CD4-positive, alpha-beta T cell (primary cell): ENCODE results near the gene ANAPC10. TPM values are rescaled to one million over a fixed set of nuclear protein-coding genes. Genes with fewer than 3 reads are reported as not detected.
A peak's percentile ranks its signal among the peaks of the same experiment; 100 is the strongest.

Source experiments
- ATAC-seq: fragments of 200-7000 bp; cut with Tn5 transposase; one replicate; pipeline ENCODE4 v1.10.0; 2022; ENCODE audit warnings: mild to moderate bottlenecking; ENCODE audit not compliant: poor library complexity
- CTCF ChIA-PET: fragments of 350-600 bp; sonication (Branson Sonifier 250); formaldehyde crosslinking; loops from one replicate; lab custom pipeline; 2021; ENCODE audit warnings: antibody characterized with exemption, inconsistent platforms; lab: Charles Lee
- POLR2A ChIA-PET: fragments of 350-600 bp; sonication (Branson Sonifier 250); formaldehyde crosslinking; loops from one replicate; lab custom pipeline; 2021; ENCODE audit warnings: antibody characterized with exemption, inconsistent platforms; lab: Charles Lee
- DNase-seq, 14 experiments: peaks; one replicate each; pipeline ENCODE4 v3.0.0-alpha.2; 2013 to 2020; ENCODE audit warnings: mixed read lengths in 2 of 14
- H3K27ac ChIP-seq, 2 donors: one replicate each; pipeline versions ENCODE4 v1.5.1 to v1.7.0; 2013; ENCODE audit warnings: low read length in 2 of 2, low read depth in 1 of 2, mild to moderate bottlenecking in 1 of 2
- H3K27me3 ChIP-seq, 2 experiments: 1 replicate in 1 of 2; 2 replicates in 1 of 2; pipeline versions ENCODE4 v1.6.1 to v1.7.0; 2013; ENCODE audit warnings: low read length in 2 of 2, control low read depth in 1 of 2, mild to moderate bottlenecking in 1 of 2, moderate library complexity in 1 of 2; ENCODE audit not compliant: insufficient read depth in 2 of 2, control insufficient read depth in 1 of 2
- H3K36me3 ChIP-seq: one replicate; pipeline ENCODE4 v1.6.1; 2013; ENCODE audit warnings: low read length, control low read depth; ENCODE audit not compliant: insufficient read depth
- H3K4me1 ChIP-seq: one replicate; pipeline ENCODE4 v1.6.1; 2013; ENCODE audit warnings: low read length, control low read depth; ENCODE audit not compliant: insufficient read depth
- H3K4me3 ChIP-seq: one replicate; pipeline ENCODE4 v1.5.1; 2013; ENCODE audit warnings: mild to moderate bottlenecking, low read length, moderate library complexity
- H3K9me3 ChIP-seq, 2 experiments: 1 replicate in 1 of 2; 2 replicates in 1 of 2; pipeline versions ENCODE4 v1.6.1 to v1.7.0; 2013; ENCODE audit warnings: low read length in 2 of 2, mild to moderate bottlenecking in 2 of 2, control low read depth in 1 of 2, moderate library complexity in 1 of 2; ENCODE audit not compliant: control insufficient read depth in 1 of 2, insufficient read depth in 1 of 2
- H3K27ac Mint-ChIP-seq: one replicate; pipeline ENCODE4 v1.8.0; 2020; ENCODE audit warnings: mixed read lengths
- H3K27me3 Mint-ChIP-seq: one replicate; pipeline ENCODE4 v1.8.0; 2021; ENCODE audit warnings: mixed read lengths
- H3K36me3 Mint-ChIP-seq: one replicate; pipeline ENCODE4 v1.8.0; 2021; ENCODE audit warnings: low read depth, mixed read lengths
- H3K4me1 Mint-ChIP-seq: one replicate; pipeline ENCODE4 v1.8.0; 2021; ENCODE audit warnings: low read depth, mixed read lengths
- H3K4me3 Mint-ChIP-seq: one replicate; pipeline ENCODE4 v1.8.0; 2020; ENCODE audit warnings: mild to moderate bottlenecking, mixed read lengths
- H3K9me3 Mint-ChIP-seq: one replicate; pipeline ENCODE4 v1.8.0; 2020; ENCODE audit warnings: mixed read lengths
- CTCF ChIP-seq: fragments of 200-600 bp; IDR thresholded peaks from one replicate; pipeline ENCODE4 v1.8.0; 2022; ENCODE audit warnings: antibody characterized with exemption, mild to moderate bottlenecking
- intact Hi-C, 2 experiments: fragments of 100-400 bp; cut with DNase I in 1 of 2; cut with micrococcal nuclease in 1 of 2; formaldehyde crosslinking; loops; one replicate each; pipeline versions ENCODE4 v1.15.1 to v1.9.0; 2023 to 2025; cut with DNase I, micrococcal nuclease
- total RNA-seq, 174 experiments: library from RNA in 2 of 174; stranded (reverse) in 2 of 174; gene quantifications; one replicate each; pipeline ENCODE4 v1.2.3 and lab custom pipeline; 2021 to 2026

The ANAPC10 gene
- total RNA-seq, 2 experiments from 2014 or later, result 25.8 to 27.5 TPM

GRCh38 chr4:145125396-145125795 is 27.4 kb upstream of the ANAPC10 start:
- H3K4me1 Mint-ChIP-seq, result peaks cover 16% of the 10 kb centered on the region
- H3K27ac ChIP-seq, result peak overlapping the region in 1 of 2 donors; percentile 46

DNA sequence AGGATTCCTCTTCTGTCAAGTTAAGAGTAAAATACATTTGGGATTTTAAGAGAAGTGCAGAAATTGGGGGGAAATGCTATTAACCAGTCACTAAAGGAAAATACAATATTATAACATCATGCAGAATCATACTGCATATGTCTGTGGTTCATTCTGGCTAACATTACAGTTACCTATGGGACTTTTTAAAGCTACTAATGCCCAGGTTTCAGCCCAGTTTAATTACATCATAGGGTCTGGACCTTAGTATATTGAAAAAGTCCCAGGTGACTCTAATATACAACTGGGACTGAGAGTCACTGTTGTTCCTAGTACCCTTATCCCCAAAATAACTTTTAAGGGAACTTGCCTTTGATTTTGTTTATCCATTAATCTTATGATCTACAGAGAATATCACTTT is 10.1 kb upstream of the ANAPC10 start:
- Mint-ChIP-seq H3K4me1 (peaks cover 25% of the 10 kb centered on the region), H3K27me3 (no peaks in the 10 kb centered on the region), H3K9me3 (no peaks in the 10 kb centered on the region), H3K27ac (no peak overlapping the region), H3K4me3 (no peak overlapping the region), H3K36me3 (peaks cover 84% of the 10 kb centered on the region)
- ChIA-PET CTCF (no interaction called here), POLR2A (interaction anchor here (1.2 kb wide), 1 partner anchor 10 kb away, joined by 6 read pairs; the partner anchor contains the start of genes ABCE1 and ANAPC10)
- DNase-seq (no peak), ATAC-seq (no peak)
- Histone ChIP-seq H3K27me3 (no peaks in the 10 kb centered on the region), H3K27ac (no peak overlapping the region), H3K36me3 (peaks cover 85% of the 10 kb centered on the region), H3K9me3 (no peaks in the 10 kb centered on the region), H3K4me1 (peaks cover 3% of the 10 kb centered on the region), H3K4me3 (no peak overlapping the region)
- intact Hi-C loops, result no loop called here
- TF ChIP-seq CTCF, result no peak

More at GRCh38 chr4:145125396-145125795, 27.4 kb upstream of the ANAPC10 start:
- Histone ChIP-seq H3K36me3 (peaks cover 83% of the 10 kb centered on the region), H3K9me3 (no peaks in the 10 kb centered on the region), H3K4me1 (peaks cover 11% of the 10 kb centered on the region), H3K27me3 (no peaks in the 10 kb centered on the region), H3K4me3 (peak overlapping the region; percentile 13)
- intact Hi-C loops, result no loop called here
- peak overlapping the region; percentile 48 for H3K27ac Mint-ChIP-seq
- POLR2A ChIA-PET, result interaction anchor here (1.0 to 1.1 kb wide), 2 partner anchors 11 to 54 kb away, joined by 3 read pairs; no protein-coding TSS in a partner anchor
- H3K4me3 Mint-ChIP-seq, result no peak overlapping the region
- no peaks in the 10 kb centered on the region for H3K9me3 Mint-ChIP-seq
- no peaks in the 10 kb centered on the region for H3K27me3 Mint-ChIP-seq
- no peak for DNase-seq
- CTCF ChIA-PET, result interaction anchor here (0.9 kb wide), 1 partner anchor 9 kb away, joined by 3 read pairs; no protein-coding TSS in a partner anchor
- no peak for ATAC-seq
- TF ChIP-seq CTCF, result no peak
- H3K36me3 Mint-ChIP-seq, result peaks cover 94% of the 10 kb centered on the region

- DNase-seq (no peak), ATAC-seq (no peak)
- intact Hi-C loops, result no loop called here
- Histone ChIP-seq H3K27me3 (no peaks in the 10 kb centered on the region), H3K36me3 (peaks cover 75% of the 10 kb centered on the region), H3K4me3 (no peak overlapping the region), H3K27ac (no peak overlapping the region), H3K9me3 (no peaks in the 10 kb centered on the region), H3K4me1 (peaks cover 3% of the 10 kb centered on the region)
- Mint-ChIP-seq H3K36me3 (peaks cover 74% of the 10 kb centered on the region), H3K4me1 (peaks cover 15% of the 10 kb centered on the region), H3K27me3 (no peaks in the 10 kb centered on the region), H3K27ac (peak overlapping the region; percentile 32), H3K4me3 (no peak overlapping the region), H3K9me3 (no peaks in the 10 kb centered on the region)
- ChIA-PET CTCF (no interaction called here), POLR2A (no interaction called here)
- TF ChIP-seq CTCF, result no peak
These were observed 9.1 kb upstream of the ANAPC10 start for GRCh38 chr4:145107126-145107525.
